Tibial artery (tissue), 4 donors: Measurements from ENCODE around the gene UNC45B.
A peak's percentile ranks its signal among the peaks of the same experiment; 100 is the strongest.

Source experiments
- DNase-seq, 2 donors: peaks; one replicate each; pipeline ENCODE4 v3.0.0-alpha.2; 2019
- H3K27ac ChIP-seq, 2 donors: fragments of 200-600 bp; sonication (generic) in 1 of 2; 1 replicate in 1 of 2; 2 replicates in 1 of 2; pipeline ENCODE4 v1.5.1; 2018 to 2019; ENCODE audit warnings: mild to moderate bottlenecking in 1 of 2
- H3K27me3 ChIP-seq, 2 donors: fragments of 200-600 bp; sonication (generic) in 1 of 2; one replicate each; pipeline versions ENCODE4 v1.5.1 to v1.6.0; 2016 to 2019
- H3K36me3 ChIP-seq, 3 donors: fragments of 200-600 bp; sonication (generic) in 2 of 3; one replicate each; pipeline ENCODE4 v1.5.1; 2016 to 2019; ENCODE audit warnings: mild to moderate bottlenecking in 2 of 3
- H3K4me1 ChIP-seq, 4 donors: fragments of 200-600 bp; sonication (generic) in 2 of 4; 1 replicate in 3 of 4; 2 replicates in 1 of 4; pipeline ENCODE4 v1.5.1; 2016 to 2019
- H3K4me3 ChIP-seq, 2 donors: fragments of 200-600 bp; sonication (generic) in 1 of 2; 1 replicate in 1 of 2; 2 replicates in 1 of 2; pipeline ENCODE4 v1.5.1; 2018 to 2019; ENCODE audit warnings: mild to moderate bottlenecking in 2 of 2
- H3K9me3 ChIP-seq, 3 donors: fragments of 200-600 bp; sonication (generic) in 1 of 3; one replicate each; pipeline ENCODE4 v1.5.1; 2016 to 2019
- CTCF ChIP-seq, 2 experiments: fragments of 200-600 bp in 1 of 2; fragments of 450-650 bp in 1 of 2; IDR thresholded peaks; one replicate each; pipeline ENCODE4 v1.5.1; 2017 to 2019; ENCODE audit warnings: antibody characterized with exemption in 2 of 2, mild to moderate bottlenecking in 1 of 2, moderate library complexity in 1 of 2
- intact Hi-C: fragments of 100-400 bp; cut with DNase I; formaldehyde crosslinking; loops from one replicate; pipeline ENCODE4 v1.15.0; 2023; ENCODE audit warnings: low total_unique reads

UNC45B gene

GRCh38 chr17:35161281-35161761 is 13.7 kb downstream of the UNC45B start:
- H3K27me3 ChIP-seq, result peaks cover 0 to 7% of the 10 kb centered on the region in 2 donors
- intact Hi-C loops, result no loop called here
- TF ChIP-seq CTCF (IDR thresholded peaks at IDR 0.05), result no peak

GRCh38 chr17:35162755-35163154 is 15.1 kb downstream of the UNC45B start:
- DNase-seq, result no peak
- no peak for TF ChIP-seq CTCF (IDR thresholded peaks at IDR 0.05)
- Histone ChIP-seq H3K27me3 (peaks cover 0 to 10% of the 10 kb centered on the region in 2 donors), H3K36me3 (no peaks in the 10 kb centered on the region), H3K9me3 (no peaks in the 10 kb centered on the region), H3K4me3 (no peak overlapping the region), H3K27ac (no peak overlapping the region), H3K4me1 (no peaks in the 10 kb centered on the region)
- intact Hi-C loops, result no loop called here

More at GRCh38 chr17:35161281-35161761, 13.7 kb downstream of the UNC45B start:
- Histone ChIP-seq H3K4me1 (no peaks in the 10 kb centered on the region), H3K4me3 (no peak overlapping the region), H3K9me3 (no peaks in the 10 kb centered on the region), H3K27ac (no peak overlapping the region), H3K36me3 (no peaks in the 10 kb centered on the region)
- peak in 1 of 2 donors; percentile 1 for DNase-seq

GRCh38 chr17:35163886-35164285 is 16.3 kb downstream of the UNC45B start:
- Histone ChIP-seq H3K27ac (no peak overlapping the region), H3K4me3 (no peak overlapping the region), H3K4me1 (no peaks in the 10 kb centered on the region), H3K36me3 (no peaks in the 10 kb centered on the region), H3K9me3 (no peaks in the 10 kb centered on the region), H3K27me3 (peaks cover 0 to 14% of the 10 kb centered on the region in 2 donors)
- DNase-seq, result peak in 1 of 2 donors; percentile 15
- TF ChIP-seq CTCF (IDR thresholded peaks at IDR 0.05), result no peak
- intact Hi-C loops, result no loop called here

- Histone ChIP-seq H3K27me3 (peaks cover 0 to 14% of the 10 kb centered on the region in 2 donors), H3K9me3 (no peaks in the 10 kb centered on the region), H3K4me3 (no peak overlapping the region), H3K36me3 (no peaks in the 10 kb centered on the region), H3K4me1 (no peaks in the 10 kb centered on the region), H3K27ac (no peak overlapping the region)
- DNase-seq, result no peak
- no peak for TF ChIP-seq CTCF (IDR thresholded peaks at IDR 0.05)
- intact Hi-C loops, result no loop called here
These were observed 17.1 kb downstream of the UNC45B start for GRCh38 chr17:35164716-35165115.

- Histone ChIP-seq H3K4me1 (no peaks in the 10 kb centered on the region), H3K36me3 (no peaks in the 10 kb centered on the region), H3K9me3 (no peaks in the 10 kb centered on the region), H3K27me3 (peaks cover 0 to 15% of the 10 kb centered on the region in 2 donors), H3K4me3 (no peak overlapping the region), H3K27ac (no peak overlapping the region)
- DNase-seq, result no peak
- intact Hi-C loops, result no loop called here
- no peak for TF ChIP-seq CTCF (IDR thresholded peaks at IDR 0.05)
These were observed 18.9 kb downstream of the UNC45B start for GRCh38 chr17:35166526-35166925.

GRCh38 chr17:35167046-35167445 is 19.4 kb downstream of the UNC45B start:
- Histone ChIP-seq H3K4me3 (no peak overlapping the region), H3K27me3 (peaks cover 0 to 10% of the 10 kb centered on the region in 2 donors), H3K4me1 (no peaks in the 10 kb centered on the region), H3K9me3 (no peaks in the 10 kb centered on the region), H3K36me3 (no peaks in the 10 kb centered on the region), H3K27ac (no peak overlapping the region)
- DNase-seq, result no peak
- intact Hi-C loops, result no loop called here
- no peak for TF ChIP-seq CTCF (IDR thresholded peaks at IDR 0.05)
